K562 (cell line): Measurements from ENCODE around the gene TBXA2R.

Source experiments
- ETV6 ChIP-seq, 3 experiments: fragments of 150-350 bp in 1 of 3; sonication (generic) in 1 of 3; formaldehyde crosslinking in 1 of 3; IDR thresholded peaks; 2 replicates each; pipeline versions ENCODE4 v1.6.1 to v1.8.0; 2014 to 2022; ENCODE audit warnings: borderline replicate concordance in 2 of 3, low read depth in 2 of 3, antibody characterized with exemption in 1 of 3, low read length in 1 of 3, mild to moderate bottlenecking in 1 of 3, missing genetic modification reagents in 1 of 3
- YY1 ChIP-seq, 3 experiments: IDR thresholded peaks; 2 replicates each; pipeline ENCODE4 v1.6.1; 2011; ENCODE audit warnings: low read length in 2 of 3, mild to moderate bottlenecking in 2 of 3, moderate library complexity in 2 of 3, borderline replicate concordance in 1 of 3, control low read depth in 1 of 3, low read depth in 1 of 3; ENCODE audit not compliant: insufficient read depth in 3 of 3, insufficient replicate concordance in 2 of 3, control insufficient read depth in 1 of 3, insufficient read length in 1 of 3; ENCODE audit errors: extremely low read depth in 1 of 3
- TF ChIP-seq, protein P1 (sequence below), 3 experiments: IDR thresholded peaks in 2 of 3; conservative IDR thresholded peaks in 1 of 3; 2 replicates each; pipeline ENCODE4 v1.5.1; 2011 to 2012; ENCODE audit warnings: low read length in 3 of 3, mild to moderate bottlenecking in 3 of 3, control low read depth in 2 of 3, improper control_type of control experiment in 1 of 3, inconsistent platforms in 1 of 3, low read depth in 1 of 3, mixed read lengths in 1 of 3, moderate library complexity in 1 of 3; ENCODE audit not compliant: insufficient read depth in 2 of 3

DNA sequence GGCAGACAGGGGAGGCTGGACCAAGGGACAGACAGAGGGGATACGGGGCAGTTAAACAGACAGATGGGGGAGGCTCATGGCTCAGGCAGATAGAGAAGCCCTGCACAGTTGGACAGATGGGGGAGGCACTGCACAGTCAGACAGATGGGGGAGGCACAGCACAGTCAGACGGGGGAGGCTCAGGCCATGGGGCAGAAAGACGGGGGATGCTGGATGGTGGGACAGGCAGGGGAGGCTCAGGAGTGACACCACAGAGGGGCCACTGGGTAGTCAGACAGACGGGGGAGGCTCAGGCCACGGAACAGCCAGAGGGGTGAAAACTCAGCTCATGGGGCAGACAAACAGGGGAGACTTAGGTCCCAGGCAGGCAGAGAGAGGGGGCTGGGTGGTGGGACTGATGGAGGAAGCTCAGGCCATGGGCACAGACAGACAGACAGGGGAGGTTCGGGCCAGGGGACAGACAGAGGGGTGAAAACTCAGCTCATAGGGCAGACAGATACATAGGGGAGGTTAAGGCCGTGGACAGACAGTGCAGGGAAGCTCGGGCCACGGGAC, 50.2 kb downstream of the TBXA2R start:
- TF ChIP-seq YY1 (IDR thresholded peaks at IDR 0.05; ENCODE audit: borderline replicate concordance in 1 of 3, control insufficient read depth in 1 of 3, extremely low read depth in 1 of 3, insufficient read depth in 3 of 3, insufficient read length in 1 of 3, insufficient replicate concordance in 2 of 3, low read depth in 1 of 3, low read length in 2 of 3) (no peak), ETV6 (IDR thresholded peaks at IDR 0.05; ENCODE audit: borderline replicate concordance in 1 of 2, low read depth in 2 of 2, low read length in 1 of 2) (no peak), ETV6 (CRISPR knock-in tag; IDR thresholded peaks at IDR 0.05; ENCODE audit: borderline replicate concordance) (no peak)
- TF ChIP-seq, protein P1, sequence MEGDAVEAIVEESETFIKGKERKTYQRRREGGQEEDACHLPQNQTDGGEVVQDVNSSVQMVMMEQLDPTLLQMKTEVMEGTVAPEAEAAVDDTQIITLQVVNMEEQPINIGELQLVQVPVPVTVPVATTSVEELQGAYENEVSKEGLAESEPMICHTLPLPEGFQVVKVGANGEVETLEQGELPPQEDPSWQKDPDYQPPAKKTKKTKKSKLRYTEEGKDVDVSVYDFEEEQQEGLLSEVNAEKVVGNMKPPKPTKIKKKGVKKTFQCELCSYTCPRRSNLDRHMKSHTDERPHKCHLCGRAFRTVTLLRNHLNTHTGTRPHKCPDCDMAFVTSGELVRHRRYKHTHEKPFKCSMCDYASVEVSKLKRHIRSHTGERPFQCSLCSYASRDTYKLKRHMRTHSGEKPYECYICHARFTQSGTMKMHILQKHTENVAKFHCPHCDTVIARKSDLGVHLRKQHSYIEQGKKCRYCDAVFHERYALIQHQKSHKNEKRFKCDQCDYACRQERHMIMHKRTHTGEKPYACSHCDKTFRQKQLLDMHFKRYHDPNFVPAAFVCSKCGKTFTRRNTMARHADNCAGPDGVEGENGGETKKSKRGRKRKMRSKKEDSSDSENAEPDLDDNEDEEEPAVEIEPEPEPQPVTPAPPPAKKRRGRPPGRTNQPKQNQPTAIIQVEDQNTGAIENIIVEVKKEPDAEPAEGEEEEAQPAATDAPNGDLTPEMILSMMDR (IDR thresholded peaks at IDR 0.05 in 2 of 3, conservative IDR thresholded peaks at IDR 0.05 in 1 of 3; ENCODE audit: insufficient read depth in 2 of 3, low read depth in 1 of 3, low read length in 3 of 3): no peak
